DND-41 (cell line): ENCODE results near the gene PIEZO2.

Experiments used
- CTCF ChIP-seq: IDR thresholded peaks from 2 replicates; pipeline ENCODE4 v1.5.1; 2012; ENCODE audit warnings: borderline replicate concordance, low read length, moderate library complexity, mild to moderate bottlenecking; ENCODE audit not compliant: poor library complexity, severe bottlenecking; ENCODE audit errors: extremely low read depth
- EZH2 ChIP-seq: IDR thresholded peaks from 3 replicates; pipeline ENCODE4 v1.6.1; 2012; ENCODE audit warnings: borderline replicate concordance, low read depth, mild to moderate bottlenecking, moderate library complexity, low read length, inconsistent platforms; ENCODE audit not compliant: severe bottlenecking

GRCh38 chr18:10916387-10916786, 233.0 kb downstream of the PIEZO2 start:
- no peak for TF ChIP-seq CTCF
- no peak for TF ChIP-seq EZH2
